GM12872 (cell line): Measurements from ENCODE around the gene NTSR1.
A peak's percentile ranks its signal among the peaks of the same experiment; 100 is the strongest.

Source experiments
- CTCF ChIP-seq: IDR thresholded peaks from 3 replicates; pipeline ENCODE4 v1.5.1; 2011; ENCODE audit warnings: low read depth, mild to moderate bottlenecking, low read length, moderate library complexity; ENCODE audit not compliant: insufficient read depth

NTSR1 gene

GRCh38 chr20:62801284-62802010 is 92.8 kb downstream of the NTSR1 start:
- TF ChIP-seq CTCF, result no peak

DNA sequence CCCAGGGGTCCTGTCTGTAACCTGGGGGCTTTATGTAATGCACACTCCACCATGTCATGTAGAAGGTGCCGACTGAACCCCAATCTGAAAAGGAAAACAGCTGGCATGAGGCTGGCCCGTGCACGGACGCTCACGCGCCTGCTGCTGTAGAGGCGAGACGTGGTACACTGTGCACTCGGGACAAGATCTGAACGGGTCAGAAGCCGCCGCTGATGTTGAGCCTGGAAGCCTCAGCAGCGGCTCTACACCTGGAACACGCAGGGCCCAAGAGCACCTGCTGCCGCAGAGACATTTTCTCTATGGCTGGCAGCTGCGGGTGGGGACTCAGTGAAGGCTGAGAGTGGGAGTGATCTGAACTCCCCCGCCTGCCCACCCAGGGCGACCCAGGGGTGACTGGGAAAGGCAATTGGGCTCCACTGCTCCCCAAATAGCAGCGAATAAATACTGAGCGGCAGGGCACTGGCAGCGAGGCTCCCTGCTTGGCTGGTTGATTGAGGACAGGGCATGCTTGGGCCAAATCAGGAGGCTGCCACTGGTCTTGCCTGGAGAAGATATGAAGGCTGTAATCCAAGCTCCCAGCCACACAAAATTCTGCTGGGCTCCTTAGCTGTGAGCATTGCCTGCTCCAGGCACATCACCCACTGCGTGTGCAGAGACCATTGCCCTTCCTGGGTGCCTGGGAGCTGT is 93.5 kb downstream of the NTSR1 start:
- no peak for TF ChIP-seq CTCF

- peak; percentile 16; the same call in 1 of the 3 replicates for TF ChIP-seq CTCF
Measured at GRCh38 chr20:62804021-62804626, 95.5 kb downstream of the NTSR1 start.

GRCh38 chr20:62804627-62805154 is 96.1 kb downstream of the NTSR1 start, which contains the start of gene OGFR:
TSS of gene OGFR (plus strand) at chr20:62804835. CDS start at chr20:62804860, 25 bp downstream.
- no peak for TF ChIP-seq CTCF

DNA sequence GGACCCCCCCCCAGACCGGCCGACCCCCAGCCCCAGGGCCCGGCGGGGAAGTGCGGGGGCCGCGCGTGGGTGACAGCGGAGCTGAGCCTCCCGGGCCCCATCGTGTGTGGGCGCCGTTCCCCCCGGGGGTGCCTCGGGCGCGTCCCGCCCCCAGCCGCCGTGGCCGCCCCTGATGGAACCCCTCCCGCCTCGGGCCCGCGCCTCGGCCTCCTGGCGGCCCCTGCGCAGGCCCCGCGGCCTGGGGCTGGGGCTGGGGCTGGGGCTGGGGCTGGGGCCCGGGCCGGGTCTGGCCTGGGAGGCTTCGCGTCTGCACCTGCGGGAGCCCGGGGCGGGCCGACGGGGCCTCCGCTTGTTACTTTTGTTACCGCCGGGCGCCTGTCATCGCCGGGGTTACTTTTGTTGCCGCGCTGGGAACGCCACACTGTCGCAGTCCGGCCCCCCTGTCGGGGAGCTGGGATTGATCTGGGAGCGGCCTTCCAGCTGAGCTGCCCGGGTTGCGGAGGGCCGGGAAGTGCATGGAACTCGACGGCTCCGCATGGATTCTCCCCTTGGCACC is 96.6 kb downstream of the NTSR1 start:
- TF ChIP-seq CTCF, result no peak

GRCh38 chr20:62805711-62806382 is 97.2 kb downstream of the NTSR1 start:
- no peak for TF ChIP-seq CTCF
